Sciatic nerve (tissue), 2 donors: ENCODE results near the gene GPC6. TPM values are rescaled to one million over a fixed set of nuclear protein-coding genes. Genes with fewer than 3 reads are reported as not detected.
A peak's percentile ranks its signal among the peaks of the same experiment; 100 is the strongest.
"Not testable (repeated sequence)": the region's sequence is repeated elsewhere in the genome, so short reads cannot be mapped to it uniquely, and the experiment has no call there.

ENCODE experiments used
- ATAC-seq: fragments of 200-7000 bp; cut with Tn5 transposase; one replicate; pipeline ENCODE4 v1.9.1; 2020; ENCODE audit warnings: mild to moderate bottlenecking, moderate library complexity
- DNase-seq: peaks from one replicate; pipeline ENCODE4 v3.0.0-alpha.2; 2020; ENCODE audit warnings: low spot score
- intact Hi-C: fragments of 100-400 bp; cut with DNase I; formaldehyde crosslinking; loops from one replicate; pipeline ENCODE4 v1.14.2; 2022
- total RNA-seq: library from RNA; stranded (reverse); fragmentation: NEBNext Ultra II Directional; extraction: Animal tissue kit (Norgen Biotek cat#: 25700); gene quantifications from one replicate; pipeline ENCODE4 v1.2.1, GENCODE V29; 2021
- donor health status: DM: no; HTN: no; CAD: no.
- donor health status: DM: no; HTN: no; CAD: no.

The GPC6 gene
- total RNA-seq, 1 donor from 2014 or later = 37.8 TPM

GRCh38 chr13:93304868-93305613 is 78.4 kb downstream of the GPC6 start:
- intact Hi-C loops = no loop called here
- no peak for DNase-seq
- no peak for ATAC-seq

- DNase-seq (no peak), ATAC-seq (no peak)
- intact Hi-C loops = no loop called here
Measured at GRCh38 chr13:93305886-93306285, 79.3 kb downstream of the GPC6 start.

GRCh38 chr13:93307136-93307535 is 80.5 kb downstream of the GPC6 start:
- no peak for ATAC-seq
- no peak for DNase-seq
- intact Hi-C loops = no loop called here

- DNase-seq (no peak), ATAC-seq (no peak)
- intact Hi-C loops = no loop called here
Measured at GRCh38 chr13:93307651-93308050, 81.0 kb downstream of the GPC6 start.

GRCh38 chr13:93309886-93310523 is 83.4 kb downstream of the GPC6 start:
- intact Hi-C loops = no loop called here
- DNase-seq = no peak
- ATAC-seq = peak; percentile 89

- ATAC-seq = no peak
Measured at GRCh38 chr13:93316841-93317240, 90.2 kb downstream of the GPC6 start.

GRCh38 chr13:93318534-93319254 is 92.1 kb downstream of the GPC6 start:
- no peak for ATAC-seq
- intact Hi-C loops = no loop called here

More at GRCh38 chr13:93316841-93317240, 90.2 kb downstream of the GPC6 start:
- intact Hi-C loops = no loop called here
- DNase-seq = no peak

GRCh38 chr13:93320942-93321341 is 94.3 kb downstream of the GPC6 start:
- DNase-seq (no peak), ATAC-seq (no peak)
- intact Hi-C loops = no loop called here

More at GRCh38 chr13:93318534-93319254, 92.1 kb downstream of the GPC6 start:
- no peak for DNase-seq

GRCh38 chr13:93323880-93324279 is 97.3 kb downstream of the GPC6 start:
- DNase-seq, intact Hi-C loops, ATAC-seq: not testable (repeated sequence)

- intact Hi-C loops = no loop called here
- ATAC-seq = no peak
- DNase-seq = no peak
Measured at GRCh38 chr13:93325303-93326233, 99.0 kb downstream of the GPC6 start.

GRCh38 chr13:93326234-93326811 is 99.7 kb downstream of the GPC6 start:
- DNase-seq (no peak), ATAC-seq (no peak)
- intact Hi-C loops = no loop called here

GRCh38 chr13:93328943-93329342 is 102.3 kb downstream of the GPC6 start:
- DNase-seq = no peak
- ATAC-seq = peak; percentile 44
- intact Hi-C loops = no loop called here

GRCh38 chr13:93336728-93337127 is 110.1 kb downstream of the GPC6 start:
- intact Hi-C loops = no loop called here
- DNase-seq (no peak), ATAC-seq (no peak)

- no peak for ATAC-seq
- no peak for DNase-seq
- intact Hi-C loops = no loop called here
Measured at GRCh38 chr13:93338030-93338429, 111.4 kb downstream of the GPC6 start.

- intact Hi-C loops = no loop called here
- ATAC-seq (no peak), DNase-seq (no peak)
Measured at GRCh38 chr13:93338906-93339305, 112.3 kb downstream of the GPC6 start.

- intact Hi-C loops = no loop called here
- ATAC-seq = no peak
- no peak for DNase-seq
Measured at GRCh38 chr13:93339550-93339949, 112.9 kb downstream of the GPC6 start.

- intact Hi-C loops = no loop called here
- no peak for ATAC-seq
Measured at GRCh38 chr13:93341517-93341916, 114.9 kb downstream of the GPC6 start.

GRCh38 chr13:93343097-93343496 is 116.5 kb downstream of the GPC6 start:
- no peak for ATAC-seq
- intact Hi-C loops = no loop called here
- DNase-seq = no peak

More at GRCh38 chr13:93341517-93341916, 114.9 kb downstream of the GPC6 start:
- DNase-seq = no peak
